Measurements from ENCODE around the gene RER1. TPM values are rescaled to one million over a fixed set of nuclear protein-coding genes. Genes with fewer than 3 reads are reported as not detected.

RER1 gene
- total RNA-seq, result 100 to 1,000 TPM; 102 to 135 TPM

DNA sequence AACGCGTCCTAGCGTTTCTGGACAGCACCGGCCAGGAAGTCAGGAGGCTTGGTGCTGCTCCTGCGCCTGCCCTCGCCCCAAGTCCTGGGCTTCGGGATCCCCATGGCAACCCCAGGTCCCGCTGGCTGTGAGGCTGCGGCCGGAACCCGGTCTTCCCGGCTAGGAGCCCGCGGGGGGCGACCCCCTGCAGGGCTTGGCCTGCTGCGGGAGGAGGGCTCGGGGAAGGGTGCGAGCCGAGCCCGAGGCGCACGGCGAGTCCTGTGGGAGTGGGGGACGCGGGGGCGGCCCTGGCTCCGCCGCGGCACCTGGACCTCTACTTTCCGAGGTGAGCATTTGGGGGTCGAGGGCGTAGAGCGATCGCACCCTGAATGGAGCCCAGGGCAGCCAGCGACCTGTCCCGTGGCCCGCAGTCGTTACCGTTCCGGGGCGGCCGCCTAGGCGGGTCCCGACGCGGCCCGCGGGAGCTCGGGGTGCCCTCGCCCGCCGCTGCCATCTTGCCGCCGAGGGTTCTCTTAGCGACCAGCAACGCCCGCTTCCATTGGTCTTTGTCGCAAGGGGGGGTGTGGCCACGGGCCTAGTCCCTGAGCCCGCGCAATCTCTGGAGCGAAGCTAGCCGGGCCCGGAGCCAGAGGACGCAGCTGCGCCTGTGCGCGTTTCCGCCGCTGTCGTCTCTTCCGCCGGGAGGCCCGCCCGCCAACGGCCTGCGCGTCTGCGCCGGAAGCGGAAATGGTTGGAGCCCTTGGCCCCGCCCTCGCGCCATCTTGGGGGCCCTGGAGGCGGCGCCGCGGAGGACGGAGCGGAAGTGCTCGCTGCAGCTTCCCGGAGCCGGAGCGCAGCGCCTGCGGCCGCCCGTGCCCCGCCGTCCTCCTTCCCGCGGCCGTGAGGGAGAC lies at the start of gene RER1, which contains the start of gene MORN1:
RER1 (plus strand) TSS at position 801 of the 890 bp plus-strand sequence. CDS start 3,950 bp downstream, outside the sequence.
MORN1 (minus strand) TSS at position 514 of the 890 bp plus-strand sequence; CDS start at position 493, 21 bp downstream.
- Mint-ChIP-seq H3K36me3 (peaks cover 12% of the 10 kb centered on the region in 2 donors), H3K9me3 (no peaks in the 10 kb centered on the region), H3K27ac (peak within 1 kb of the TSS; percentile 83 to 97)
- DNase-seq (ENCODE audit: low spot score in 2 of 2), result peak; percentile 98 to 99
- ATAC-seq, result peak; percentile 99

DNA sequence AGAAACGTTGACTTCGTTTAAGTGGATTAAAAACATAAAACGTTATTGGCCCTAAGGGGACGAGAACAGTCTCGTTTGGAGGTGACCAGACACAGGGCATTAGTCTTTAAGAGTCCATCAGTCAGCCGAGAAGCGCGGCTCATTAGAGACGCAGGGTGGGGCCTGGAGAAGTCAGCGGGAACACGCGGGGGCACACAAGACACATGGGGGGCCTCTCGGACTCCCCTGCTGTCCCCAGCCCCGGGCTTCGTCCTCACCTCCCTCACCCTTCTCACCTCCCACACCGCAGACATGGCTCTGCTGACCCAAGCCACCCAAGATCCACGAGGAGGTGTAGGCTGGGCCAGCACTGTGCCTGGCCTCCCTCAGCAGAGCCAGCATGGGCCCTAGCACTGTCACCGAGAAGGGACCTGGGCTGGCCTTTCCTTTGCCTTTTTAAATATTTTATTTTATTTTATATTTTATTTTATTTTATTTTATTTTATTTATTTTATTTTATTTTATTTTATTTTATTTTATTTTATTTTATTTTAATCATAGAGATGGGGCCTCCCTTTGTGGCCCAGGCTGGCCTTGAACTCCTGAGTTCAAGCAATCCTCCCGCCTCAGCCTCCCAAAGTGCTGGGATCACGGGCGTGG lies 49.1 kb upstream of the RER1 start:
- ATAC-seq (no peak), DNase-seq (ENCODE audit: low spot score in 2 of 2) (no peak)
- H3K27ac Mint-ChIP-seq, result no peak overlapping the region
- no peaks in the 10 kb centered on the region for H3K9me3 Mint-ChIP-seq
- no peaks in the 10 kb centered on the region for H3K36me3 Mint-ChIP-seq

DNA sequence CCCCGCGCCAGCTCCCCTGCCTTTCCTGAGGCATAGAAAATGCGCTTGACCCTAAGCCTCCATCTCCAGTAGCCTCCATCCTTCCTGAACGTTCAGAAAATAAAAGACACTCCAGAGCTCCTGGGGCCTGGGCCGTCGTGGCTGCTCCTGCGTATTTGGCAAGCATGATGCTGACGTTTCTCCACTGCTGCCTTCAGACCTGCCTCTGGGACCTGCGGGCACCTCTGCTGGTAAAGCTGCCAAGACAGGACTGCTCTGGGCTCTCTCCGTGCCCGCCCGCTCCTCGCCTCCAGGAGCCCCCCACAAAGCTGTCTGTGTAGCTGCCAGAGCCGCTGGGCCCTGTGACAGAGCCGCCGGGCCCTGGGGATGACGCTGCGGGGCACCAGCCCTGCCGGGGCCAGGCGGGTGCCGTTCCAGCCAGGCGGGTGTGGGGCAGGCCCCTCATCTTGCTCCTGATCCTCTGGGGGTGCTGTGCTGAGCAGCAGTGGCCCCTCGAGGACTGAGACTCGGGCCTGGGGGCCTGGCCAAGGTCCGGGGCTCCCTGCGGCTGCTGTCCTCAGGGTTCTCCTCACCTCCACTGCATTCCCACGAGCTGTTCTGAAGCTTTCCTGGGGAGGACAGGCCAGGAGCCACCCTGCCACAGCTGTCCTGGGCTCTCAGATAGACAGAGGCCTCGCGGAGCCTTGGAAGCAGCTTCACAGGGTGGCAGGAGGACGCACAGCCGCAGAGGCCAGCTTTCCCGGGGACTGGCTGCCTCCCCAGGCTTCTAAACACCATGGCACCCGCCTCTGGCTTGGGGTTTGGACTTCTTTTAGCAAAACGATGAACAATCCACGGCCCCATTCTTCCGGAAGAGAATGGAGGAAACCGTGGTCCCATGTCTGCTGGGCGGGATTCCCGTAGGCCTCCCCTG lies 48.4 kb upstream of the RER1 start:
- H3K36me3 Mint-ChIP-seq, result no peaks in the 10 kb centered on the region
- no peak for DNase-seq (ENCODE audit: low spot score in 2 of 2)

DNA sequence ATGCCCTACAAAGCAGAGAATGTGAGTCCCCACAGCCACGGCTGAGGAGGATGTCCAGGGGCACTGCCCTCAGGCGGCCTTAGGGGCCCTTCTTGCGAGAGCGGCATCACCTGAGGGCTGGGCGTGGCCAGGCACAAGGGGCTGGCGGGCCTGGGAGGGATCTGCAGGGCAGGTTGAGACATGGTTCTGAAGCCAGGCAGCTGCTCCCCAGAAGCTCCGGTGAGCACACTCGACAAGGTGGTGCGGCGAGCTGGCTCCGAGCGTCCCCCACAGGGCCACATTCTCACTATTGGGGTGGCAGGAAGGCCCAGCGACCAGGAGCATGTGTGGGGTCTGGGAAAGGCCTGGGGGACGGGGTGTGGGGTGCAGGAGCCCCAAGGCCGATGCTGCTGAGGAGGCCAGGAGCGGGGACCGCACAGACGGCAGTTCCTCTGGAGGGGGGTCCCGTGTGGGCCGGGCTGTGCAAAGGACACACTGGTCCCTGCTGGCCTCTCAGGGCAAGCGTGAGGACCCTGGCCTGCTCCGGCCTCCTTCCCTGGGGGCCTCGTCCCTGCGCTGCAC lies 47.4 kb upstream of the RER1 start:
- no peak for DNase-seq (ENCODE audit: low spot score in 2 of 2)
- no peaks in the 10 kb centered on the region for H3K36me3 Mint-ChIP-seq
- H3K27ac Mint-ChIP-seq, result no peak overlapping the region
- ATAC-seq, result no peak
- no peaks in the 10 kb centered on the region for H3K9me3 Mint-ChIP-seq

More for the DNA sequence above, 48.4 kb upstream of the RER1 start:
- H3K27ac Mint-ChIP-seq, result no peak overlapping the region
- no peaks in the 10 kb centered on the region for H3K9me3 Mint-ChIP-seq
- no peak for ATAC-seq

- Mint-ChIP-seq H3K9me3 (no peaks in the 10 kb centered on the region), H3K27ac (no peak overlapping the region), H3K36me3 (no peaks in the 10 kb centered on the region)
- DNase-seq (ENCODE audit: low spot score in 2 of 2) (no peak), ATAC-seq (no peak)
These were observed 46.8 kb upstream of the RER1 start for GRCh38 chr1:2344744-2345296.

- Mint-ChIP-seq H3K9me3 (no peaks in the 10 kb centered on the region), H3K36me3 (no peaks in the 10 kb centered on the region), H3K27ac (no peak overlapping the region)
- no peak for ATAC-seq
- DNase-seq (ENCODE audit: low spot score in 2 of 2), result no peak
These were observed 46.2 kb upstream of the RER1 start for GRCh38 chr1:2345297-2346075.

DNA sequence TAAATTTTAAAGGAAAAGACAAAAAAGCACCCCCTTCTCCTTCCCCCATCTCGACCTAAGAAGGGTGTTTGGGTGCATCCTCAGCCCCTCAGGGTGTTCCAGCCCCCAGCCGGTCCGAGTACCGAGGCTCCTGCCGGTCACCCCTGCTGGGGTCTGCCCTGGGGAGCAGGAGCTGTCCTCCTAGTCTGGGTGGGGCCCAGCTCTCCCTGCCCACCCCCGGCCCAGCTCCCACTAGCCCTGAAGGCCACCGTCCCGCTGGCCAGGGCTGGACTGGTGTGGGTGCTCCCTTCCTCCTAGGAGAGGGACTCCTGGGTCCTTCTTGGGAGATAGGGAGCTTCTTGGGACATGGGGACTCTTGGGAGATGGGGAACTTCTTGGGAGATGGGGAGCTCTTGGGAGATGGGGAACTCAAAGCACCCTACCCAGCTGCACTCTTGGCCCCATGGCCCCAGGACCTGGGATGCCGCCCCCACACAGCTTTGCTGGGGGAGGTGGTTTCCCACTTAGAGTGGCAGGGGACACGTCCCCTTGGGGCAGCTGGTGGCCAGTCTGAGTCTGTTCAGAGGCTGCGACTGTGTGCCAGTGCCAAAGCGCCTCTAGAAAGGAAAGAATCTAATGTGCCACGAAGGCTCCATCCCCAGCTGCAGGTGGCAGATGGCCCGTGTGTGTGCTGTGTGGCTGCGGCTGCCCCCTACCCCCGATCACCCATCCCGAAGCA lies 44.8 kb upstream of the RER1 start:
- no peak overlapping the region for H3K27ac Mint-ChIP-seq
- no peaks in the 10 kb centered on the region for H3K9me3 Mint-ChIP-seq
- DNase-seq (ENCODE audit: low spot score in 2 of 2) (no peak), ATAC-seq (no peak)
- H3K36me3 Mint-ChIP-seq, result no peaks in the 10 kb centered on the region

DNA sequence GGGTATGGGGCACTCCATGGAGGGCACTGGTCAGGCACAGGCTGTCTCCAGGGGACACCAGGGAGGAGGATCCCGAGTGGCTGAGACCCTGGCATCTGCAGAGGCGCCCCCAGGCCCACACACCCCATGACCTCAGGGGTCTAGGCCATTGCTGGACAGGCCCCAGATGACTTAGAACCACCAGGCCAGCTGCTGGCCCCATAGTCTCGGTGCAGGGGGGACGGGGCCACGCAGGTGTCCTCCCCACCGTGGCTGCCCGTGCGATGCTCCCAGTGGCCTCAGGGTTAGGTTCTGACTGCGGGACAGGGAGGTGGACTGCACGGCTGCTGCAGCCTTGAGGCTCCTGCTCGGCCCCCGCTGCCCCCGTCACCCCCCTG lies 44.2 kb upstream of the RER1 start:
- Mint-ChIP-seq H3K36me3 (no peaks in the 10 kb centered on the region), H3K27ac (no peak overlapping the region), H3K9me3 (no peaks in the 10 kb centered on the region)
- ATAC-seq (no peak), DNase-seq (ENCODE audit: low spot score in 2 of 2) (no peak)

GRCh38 chr1:2347896-2348295 lies 43.7 kb upstream of the RER1 start:
- Mint-ChIP-seq H3K36me3 (no peaks in the 10 kb centered on the region), H3K9me3 (no peaks in the 10 kb centered on the region), H3K27ac (no peak overlapping the region)
- ATAC-seq, result no peak
- no peak for DNase-seq (ENCODE audit: low spot score in 2 of 2)

DNA sequence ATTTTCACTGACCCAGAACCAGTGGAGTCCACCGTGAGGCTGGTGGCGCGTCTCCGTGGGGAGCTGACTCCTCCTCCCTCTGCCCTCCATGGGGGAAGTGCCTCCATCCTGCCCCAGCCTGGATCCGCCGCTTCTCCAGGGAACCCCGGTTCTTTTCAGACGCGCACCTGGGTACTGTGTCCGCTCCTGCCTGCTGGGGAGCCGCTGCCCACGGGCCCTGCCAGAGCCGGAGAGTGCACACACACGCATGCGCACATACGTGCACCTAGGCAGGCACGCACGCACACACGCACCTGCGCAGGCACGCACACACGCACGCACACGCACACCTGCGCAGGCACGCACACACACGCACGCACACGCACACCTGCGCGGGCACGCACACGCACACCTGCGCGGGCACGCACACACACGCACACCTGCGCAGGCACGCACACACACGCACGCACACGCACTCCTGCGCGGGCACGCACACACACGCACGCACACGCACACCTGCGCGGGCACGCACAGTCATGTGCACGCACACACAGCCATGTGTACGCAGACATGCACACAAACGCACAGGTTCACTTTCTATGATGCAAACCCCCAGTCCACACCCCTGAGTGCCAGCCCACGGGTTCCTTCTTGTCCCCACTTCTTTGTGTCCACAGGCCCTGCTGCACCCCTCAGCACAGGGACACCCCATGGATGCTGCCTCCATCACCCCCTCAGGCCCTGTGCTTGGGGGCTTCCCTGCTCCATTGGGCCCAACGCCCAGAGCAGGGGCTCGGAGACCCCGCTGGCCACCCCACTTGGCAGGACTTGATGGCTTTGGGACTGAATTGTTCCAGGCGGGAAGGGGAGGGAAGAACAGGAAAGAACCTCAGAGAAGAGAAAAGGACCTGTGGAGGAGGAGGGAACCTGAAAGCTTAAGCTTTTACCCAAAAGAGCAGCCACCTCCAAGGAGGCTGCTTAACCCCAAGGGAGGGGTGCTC lies 43.0 kb upstream of the RER1 start:
- DNase-seq (ENCODE audit: low spot score in 2 of 2) (no peak), ATAC-seq (no peak)
- no peaks in the 10 kb centered on the region for H3K9me3 Mint-ChIP-seq
- H3K27ac Mint-ChIP-seq, result no peak overlapping the region
- H3K36me3 Mint-ChIP-seq, result no peaks in the 10 kb centered on the region

DNA sequence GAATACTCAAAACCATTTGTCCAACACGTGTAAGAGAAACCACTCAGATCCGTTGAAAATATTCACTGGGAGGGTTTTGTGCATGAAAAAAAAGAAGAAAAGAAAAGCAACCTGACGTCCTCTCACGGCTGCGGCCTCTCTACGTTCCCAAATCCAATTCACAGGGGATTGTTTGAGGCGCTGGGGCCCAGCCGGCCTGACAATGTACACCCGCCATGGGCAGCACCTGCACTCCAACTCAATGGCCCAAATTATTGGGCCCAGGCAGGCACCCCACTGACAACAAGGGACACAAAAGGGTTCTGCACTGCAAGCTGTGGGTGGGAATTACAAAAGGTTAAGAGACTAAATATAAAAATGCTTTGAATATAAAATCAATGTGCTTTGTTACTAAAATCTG lies 41.8 kb upstream of the RER1 start:
- no peak for ATAC-seq
- Mint-ChIP-seq H3K36me3 (no peaks in the 10 kb centered on the region), H3K27ac (no peak overlapping the region), H3K9me3 (no peaks in the 10 kb centered on the region)
- no peak for DNase-seq (ENCODE audit: low spot score in 2 of 2)

DNA sequence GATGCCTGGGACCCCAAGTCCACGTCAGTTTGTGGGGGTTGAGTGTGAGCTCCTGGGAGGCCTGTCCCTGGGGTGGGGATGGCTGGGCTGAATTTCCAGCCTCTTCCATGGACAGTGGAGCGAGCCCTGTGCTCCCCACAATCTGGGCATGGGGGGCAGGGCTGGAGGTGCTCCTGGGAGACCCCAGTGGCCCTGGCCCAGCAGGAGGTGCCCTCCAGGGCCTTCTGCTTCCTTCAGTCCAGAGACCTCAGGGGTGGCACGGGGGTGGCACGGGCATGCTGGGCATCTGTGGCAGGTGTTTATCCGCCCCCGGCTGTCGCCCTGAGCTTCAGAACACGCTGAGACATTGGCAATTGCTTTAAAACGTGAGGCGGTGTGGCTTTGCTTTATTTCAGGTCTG lies 41.1 kb upstream of the RER1 start:
- DNase-seq (ENCODE audit: low spot score in 2 of 2) (no peak), ATAC-seq (no peak)
- no peak overlapping the region for H3K27ac Mint-ChIP-seq
- H3K9me3 Mint-ChIP-seq, result no peaks in the 10 kb centered on the region
- H3K36me3 Mint-ChIP-seq, result no peaks in the 10 kb centered on the region

DNA sequence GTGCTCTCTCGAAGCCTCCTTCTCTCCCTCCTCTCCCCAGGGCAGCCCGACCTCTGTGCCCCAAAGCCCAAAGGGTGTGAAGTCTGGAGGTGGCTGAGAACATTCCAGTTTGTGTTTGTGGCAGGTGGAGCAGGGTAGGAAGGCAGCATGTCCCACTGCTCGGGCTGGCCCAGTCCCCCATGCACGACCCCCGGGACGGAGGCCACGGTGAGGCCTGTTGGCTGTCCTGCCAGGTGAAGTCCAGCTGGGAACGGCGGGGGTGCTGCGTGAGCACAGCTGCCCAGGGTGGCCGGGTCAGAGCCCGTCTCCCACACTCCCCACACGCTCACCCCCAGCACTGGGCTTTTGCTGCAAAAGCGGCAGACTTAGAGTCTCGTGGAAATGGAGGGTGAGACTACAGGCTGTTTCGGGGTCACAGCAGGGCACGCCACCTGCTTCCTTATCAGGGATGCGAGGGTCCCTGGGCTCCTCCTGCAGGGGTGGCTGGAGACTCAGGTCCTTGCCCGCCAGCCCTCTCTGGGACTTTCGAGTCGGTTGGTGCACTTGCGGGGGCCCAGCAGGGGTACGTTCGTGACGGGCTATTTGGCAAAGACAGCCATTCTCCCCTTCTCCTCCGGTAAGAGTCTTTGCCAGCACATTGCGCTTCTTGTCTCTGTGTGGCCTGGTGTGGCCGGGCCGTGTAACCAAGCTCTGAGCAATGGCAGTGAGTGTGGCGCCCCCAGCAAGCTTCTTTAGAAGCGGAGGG lies 40.6 kb upstream of the RER1 start:
- no peak overlapping the region for H3K27ac Mint-ChIP-seq
- no peaks in the 10 kb centered on the region for H3K9me3 Mint-ChIP-seq
- no peak for DNase-seq (ENCODE audit: low spot score in 2 of 2)
- no peak for ATAC-seq
- H3K36me3 Mint-ChIP-seq, result no peaks in the 10 kb centered on the region
